K562 (cell line): ENCODE measurements around the gene SOX12. TPM values are rescaled to one million over a fixed set of nuclear protein-coding genes. Genes with fewer than 3 reads are reported as not detected.

Source experiments
- POLR2G ChIP-seq: fragments of 200-400 bp; formaldehyde crosslinking; IDR thresholded peaks from 2 replicates; pipeline ENCODE4 v1.6.1; 2017; ENCODE audit warnings: low read depth, mild to moderate bottlenecking, antibody characterized with exemption, low read length, moderate library complexity
- SP1 ChIP-seq: sonication (generic); formaldehyde crosslinking; IDR thresholded peaks from 2 replicates; pipeline ENCODE4 v1.8.1; 2022; ENCODE audit warnings: mild to moderate bottlenecking, missing genetic modification reagents
- polyA plus RNA-seq, 8 experiments: library from polyadenylated mRNA; depleted of rRNA in 4 of 8; stranded (reverse) in 5 of 8; unstranded in 3 of 8; fragments of >200 nt; fragmentation: Nextera tagmentation in 2 of 8; fragmentation: Illumina TruSeq in 1 of 8; extraction: Ambion mirVana in 2 of 8; extraction: Trizol in 1 of 8; gene quantifications; 2 replicates each; pipeline versions ENCODE4 v1.2.1 to v1.2.3, GENCODE V29; 2011 to 2014; ENCODE audit warnings: inconsistent platforms in 1 of 8, missing spikeins in 1 of 8
- total RNA-seq, 7 experiments: library from RNA; depleted of rRNA in 6 of 7; stranded (reverse); fragments of >200 nt in 6 of 7; fragmentation: Illumina TruSeq in 2 of 7; extraction: Trizol in 2 of 7; gene quantifications; 2 replicates each; pipeline versions ENCODE4 v1.2.1 to v1.2.3, GENCODE V29; 2011 to 2021; ENCODE audit warnings: low replicate concordance in 1 of 7
- TF ChIP-seq, protein P1 (sequence below): fragments of 450-650 bp; IDR thresholded peaks from 2 replicates; pipeline ENCODE4 v1.6.1; 2016; ENCODE audit warnings: low read depth

SOX12 gene
- total and polyA plus RNA-seq, 9 of the 15 experiments (the other 6 are each of a cell fraction or from before 2014, with no cell fraction given) = 0.42 to 26.3 (median 2.6) TPM

GRCh38 chr20:348972-349841 is 23.9 kb downstream of the SOX12 start (continued):
- peak; percentile 56 for TF ChIP-seq POLR2G
- no peak for TF ChIP-seq SP1
- TF ChIP-seq, protein P1, sequence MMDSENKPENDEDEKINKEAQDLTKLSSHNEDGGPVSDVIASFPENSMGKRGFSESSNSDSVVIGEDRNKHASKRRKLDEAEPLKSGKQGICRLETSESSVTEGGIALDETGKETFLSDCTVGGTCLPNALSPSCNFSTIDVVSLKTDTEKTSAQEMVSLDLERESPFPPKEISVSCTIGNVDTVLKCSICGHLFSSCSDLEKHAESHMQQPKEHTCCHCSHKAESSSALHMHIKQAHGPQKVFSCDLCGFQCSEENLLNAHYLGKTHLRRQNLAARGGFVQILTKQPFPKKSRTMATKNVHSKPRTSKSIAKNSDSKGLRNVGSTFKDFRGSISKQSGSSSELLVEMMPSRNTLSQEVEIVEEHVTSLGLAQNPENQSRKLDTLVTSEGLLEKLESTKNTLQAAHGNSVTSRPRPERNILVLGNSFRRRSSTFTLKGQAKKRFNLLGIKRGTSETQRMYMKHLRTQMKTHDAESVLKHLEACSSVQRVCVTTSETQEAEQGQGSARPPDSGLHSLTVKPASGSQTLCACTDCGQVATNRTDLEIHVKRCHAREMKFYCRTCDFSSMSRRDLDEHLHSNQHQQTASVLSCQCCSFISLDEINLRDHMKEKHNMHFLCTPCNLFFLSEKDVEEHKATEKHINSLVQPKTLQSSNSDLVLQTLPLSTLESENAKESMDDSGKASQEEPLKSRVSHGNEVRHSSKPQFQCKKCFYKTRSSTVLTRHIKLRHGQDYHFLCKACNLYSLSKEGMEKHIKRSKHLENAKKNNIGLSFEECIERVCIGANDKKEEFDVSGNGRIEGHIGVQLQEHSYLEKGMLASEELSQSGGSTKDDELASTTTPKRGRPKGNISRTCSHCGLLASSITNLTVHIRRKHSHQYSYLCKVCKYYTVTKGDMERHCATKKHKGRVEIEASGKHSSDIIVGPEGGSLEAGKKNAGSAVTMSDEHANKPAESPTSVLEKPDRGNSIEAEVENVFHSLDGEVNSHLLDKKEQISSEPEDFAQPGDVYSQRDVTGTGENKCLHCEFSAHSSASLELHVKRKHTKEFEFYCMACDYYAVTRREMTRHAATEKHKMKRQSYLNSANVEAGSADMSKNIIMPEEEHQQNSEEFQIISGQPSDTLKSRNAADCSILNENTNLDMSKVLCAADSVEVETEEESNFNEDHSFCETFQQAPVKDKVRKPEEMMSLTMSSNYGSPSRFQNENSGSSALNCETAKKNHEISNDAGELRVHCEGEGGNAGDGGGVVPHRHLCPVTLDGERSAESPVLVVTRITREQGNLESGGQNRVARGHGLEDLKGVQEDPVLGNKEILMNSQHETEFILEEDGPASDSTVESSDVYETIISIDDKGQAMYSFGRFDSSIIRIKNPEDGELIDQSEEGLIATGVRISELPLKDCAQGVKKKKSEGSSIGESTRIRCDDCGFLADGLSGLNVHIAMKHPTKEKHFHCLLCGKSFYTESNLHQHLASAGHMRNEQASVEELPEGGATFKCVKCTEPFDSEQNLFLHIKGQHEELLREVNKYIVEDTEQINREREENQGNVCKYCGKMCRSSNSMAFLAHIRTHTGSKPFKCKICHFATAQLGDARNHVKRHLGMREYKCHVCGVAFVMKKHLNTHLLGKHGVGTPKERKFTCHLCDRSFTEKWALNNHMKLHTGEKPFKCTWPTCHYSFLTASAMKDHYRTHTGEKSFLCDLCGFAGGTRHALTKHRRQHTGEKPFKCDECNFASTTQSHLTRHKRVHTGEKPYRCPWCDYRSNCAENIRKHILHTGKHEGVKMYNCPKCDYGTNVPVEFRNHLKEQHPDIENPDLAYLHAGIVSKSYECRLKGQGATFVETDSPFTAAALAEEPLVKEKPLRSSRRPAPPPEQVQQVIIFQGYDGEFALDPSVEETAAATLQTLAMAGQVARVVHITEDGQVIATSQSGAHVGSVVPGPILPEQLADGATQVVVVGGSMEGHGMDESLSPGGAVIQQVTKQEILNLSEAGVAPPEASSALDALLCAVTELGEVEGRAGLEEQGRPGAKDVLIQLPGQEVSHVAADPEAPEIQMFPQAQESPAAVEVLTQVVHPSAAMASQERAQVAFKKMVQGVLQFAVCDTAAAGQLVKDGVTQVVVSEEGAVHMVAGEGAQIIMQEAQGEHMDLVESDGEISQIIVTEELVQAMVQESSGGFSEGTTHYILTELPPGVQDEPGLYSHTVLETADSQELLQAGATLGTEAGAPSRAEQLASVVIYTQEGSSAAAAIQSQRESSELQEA = no peak
- TF ChIP-seq, all 486 proteins: peak for 4
